Measurements from ENCODE around the gene SMAP2.
A peak's percentile ranks its signal among the peaks of the same experiment; 100 is the strongest.
"Not testable (repeated sequence)": the region's sequence is repeated elsewhere in the genome, so short reads cannot be mapped to it uniquely, and the experiment has no call there.

Gene SMAP2

GRCh38 chr1:40388456-40389321, 15.2 kb downstream of the SMAP2 start:
- CTCF ChIA-PET = interaction anchor here (0.7 to 1.1 kb wide), 5 partner anchors 11 to 486 kb away, joined by 3 to 6 read pairs (median 3); no protein-coding TSS in a partner anchor
- H3K36me3 ChIP-seq (ENCODE audit: control insufficient read depth in 2 of 2, insufficient read depth in 1 of 2, low read length in 2 of 2); POLR2A ChIA-PET; H3K27ac ChIP-seq (ENCODE audit: extremely low read depth, low read depth, low read length); H3K9me3 ChIP-seq (ENCODE audit: control insufficient read depth, insufficient read depth, low read depth, low read length); H3K4me3 ChIP-seq (ENCODE audit: low read depth, low read length): not testable (repeated sequence)
- peaks cover 12% of the 10 kb centered on the region; the same call in 1 of the 2 replicates for H3K4me1 ChIP-seq (ENCODE audit: control insufficient read depth, insufficient read depth, low read length)

- peaks cover 11% of the 10 kb centered on the region; the same call in 1 of the 2 replicates for H3K4me1 ChIP-seq (ENCODE audit: control insufficient read depth, insufficient read depth, low read length)
- ChIA-PET POLR2A (no interaction called here), CTCF (interaction anchor here (1.0 to 1.1 kb wide), 3 partner anchors 11 to 487 kb away, joined by 3 to 6 read pairs (median 4); no protein-coding TSS in a partner anchor)
- TF ChIP-seq, protein P1, sequence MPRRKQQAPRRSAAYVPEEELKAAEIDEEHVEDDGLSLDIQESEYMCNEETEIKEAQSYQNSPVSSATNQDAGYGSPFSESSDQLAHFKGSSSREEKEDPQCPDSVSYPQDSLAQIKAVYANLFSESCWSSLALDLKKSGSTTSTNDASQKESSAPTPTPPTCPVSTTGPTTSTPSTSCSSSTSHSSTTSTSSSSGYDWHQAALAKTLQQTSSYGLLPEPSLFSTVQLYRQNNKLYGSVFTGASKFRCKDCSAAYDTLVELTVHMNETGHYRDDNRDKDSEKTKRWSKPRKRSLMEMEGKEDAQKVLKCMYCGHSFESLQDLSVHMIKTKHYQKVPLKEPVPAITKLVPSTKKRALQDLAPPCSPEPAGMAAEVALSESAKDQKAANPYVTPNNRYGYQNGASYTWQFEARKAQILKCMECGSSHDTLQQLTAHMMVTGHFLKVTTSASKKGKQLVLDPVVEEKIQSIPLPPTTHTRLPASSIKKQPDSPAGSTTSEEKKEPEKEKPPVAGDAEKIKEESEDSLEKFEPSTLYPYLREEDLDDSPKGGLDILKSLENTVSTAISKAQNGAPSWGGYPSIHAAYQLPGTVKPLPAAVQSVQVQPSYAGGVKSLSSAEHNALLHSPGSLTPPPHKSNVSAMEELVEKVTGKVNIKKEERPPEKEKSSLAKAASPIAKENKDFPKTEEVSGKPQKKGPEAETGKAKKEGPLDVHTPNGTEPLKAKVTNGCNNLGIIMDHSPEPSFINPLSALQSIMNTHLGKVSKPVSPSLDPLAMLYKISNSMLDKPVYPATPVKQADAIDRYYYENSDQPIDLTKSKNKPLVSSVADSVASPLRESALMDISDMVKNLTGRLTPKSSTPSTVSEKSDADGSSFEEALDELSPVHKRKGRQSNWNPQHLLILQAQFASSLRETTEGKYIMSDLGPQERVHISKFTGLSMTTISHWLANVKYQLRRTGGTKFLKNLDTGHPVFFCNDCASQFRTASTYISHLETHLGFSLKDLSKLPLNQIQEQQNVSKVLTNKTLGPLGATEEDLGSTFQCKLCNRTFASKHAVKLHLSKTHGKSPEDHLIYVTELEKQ (tag by site-specific recombination; IDR thresholded peaks at IDR 0.05; ENCODE audit: borderline replicate concordance) = no peak
- TF ChIP-seq HOXA7 (CRISPR knock-in tag; IDR thresholded peaks at IDR 0.05; ENCODE audit: borderline replicate concordance) (no peak), FEZF1 (tag by site-specific recombination; IDR thresholded peaks at IDR 0.05) (peak; percentile 22; the same call in 1 of the 2 replicates), EGR2 (tag by site-specific recombination; IDR thresholded peaks at IDR 0.05; ENCODE audit: low read depth) (peak; percentile 20; the same call in 1 of the 2 replicates), GLIS1 (tag by site-specific recombination; IDR thresholded peaks at IDR 0.05) (peak; percentile 61)
- H3K4me3 ChIP-seq (ENCODE audit: low read depth, low read length) = no peak overlapping the region
- peaks cover 0 to 6% of the 10 kb centered on the region in 2 experiments; a peak in 1 of 3 replicates for H3K36me3 ChIP-seq (ENCODE audit: control insufficient read depth in 2 of 2, insufficient read depth in 1 of 2, low read length in 2 of 2)
- H3K27ac ChIP-seq (ENCODE audit: extremely low read depth, low read depth, low read length) = no peak overlapping the region
- H3K9me3 ChIP-seq (ENCODE audit: control insufficient read depth, insufficient read depth, low read depth, low read length) = no peaks in the 10 kb centered on the region
These were observed 15.8 kb downstream of the SMAP2 start for GRCh38 chr1:40389322-40389803.

- H3K4me1 ChIP-seq (ENCODE audit: control insufficient read depth, insufficient read depth, low read length) = peaks cover 4% of the 10 kb centered on the region; the same call in 1 of the 2 replicates
- H3K36me3 ChIP-seq (ENCODE audit: control insufficient read depth in 2 of 2, insufficient read depth in 1 of 2, low read length in 2 of 2) = peaks cover 0 to 6% of the 10 kb centered on the region in 2 experiments; a peak in 1 of 3 replicates
- POLR2A ChIA-PET = no interaction called here
- TF ChIP-seq GFI1B (tag by site-specific recombination; IDR thresholded peaks at IDR 0.05) (peak; percentile 20; the same call in 1 of the 2 replicates), OSR2 (tag by site-specific recombination; IDR thresholded peaks at IDR 0.05) (no peak)
- CTCF ChIA-PET = interaction anchor here (4.1 kb wide), 1 partner anchor 15 kb away, joined by 26 read pairs; no protein-coding TSS in a partner anchor
- no peak overlapping the region for H3K27ac ChIP-seq (ENCODE audit: extremely low read depth, low read depth, low read length)
- H3K9me3 ChIP-seq (ENCODE audit: control insufficient read depth, insufficient read depth, low read depth, low read length) = no peaks in the 10 kb centered on the region
- H3K4me3 ChIP-seq (ENCODE audit: low read depth, low read length) = no peak overlapping the region
These were observed 16.5 kb downstream of the SMAP2 start for GRCh38 chr1:40389871-40390560.

- Histone ChIP-seq H3K27ac (ENCODE audit: extremely low read depth, low read depth, low read length) (no peak overlapping the region), H3K4me1 (ENCODE audit: control insufficient read depth, insufficient read depth, low read length) (no peaks in the 10 kb centered on the region; the same call in 1 of the 2 replicates), H3K4me3 (ENCODE audit: low read depth, low read length) (no peak overlapping the region), H3K36me3 (ENCODE audit: control insufficient read depth in 2 of 2, insufficient read depth in 1 of 2, low read length in 2 of 2) (peaks cover 0 to 6% of the 10 kb centered on the region in 2 experiments; a peak in 1 of 3 replicates), H3K9me3 (ENCODE audit: control insufficient read depth, insufficient read depth, low read depth, low read length) (no peaks in the 10 kb centered on the region)
- no peak for TF ChIP-seq GLIS2 (tag by site-specific recombination; IDR thresholded peaks at IDR 0.05)
- POLR2A ChIA-PET = no interaction called here
- CTCF ChIA-PET = interaction anchor here (0.9 to 4.1 kb wide), 4 partner anchors 9 to 237 kb away, joined by 3 to 26 read pairs (median 4); no protein-coding TSS in a partner anchor
These were observed 17.3 kb downstream of the SMAP2 start for GRCh38 chr1:40390857-40391256.
